H1 (cell line): ENCODE data around the gene GNAO1. TPM values are rescaled to one million over a fixed set of nuclear protein-coding genes. Genes with fewer than 3 reads are reported as not detected.

Source experiments
- CTCF ChIA-PET: fragments of 300-600 bp; sonication (Branson Sonifier 250); formaldehyde crosslinking; loops from one replicate; lab custom pipeline; 2021; ENCODE audit not compliant: partially characterized antibody; lab: Charles Lee
- POLR2A ChIA-PET: fragments of 300-600 bp; sonication (Branson Sonifier 250); formaldehyde crosslinking; loops from one replicate; lab custom pipeline; 2021; ENCODE audit warnings: inconsistent platforms; ENCODE audit not compliant: partially characterized antibody; lab: Charles Lee
- DNase-seq, 2 experiments: peaks; one replicate each; pipeline versions ENCODE4 v3.0.0 to v3.0.0-alpha.2; 2010 to 2022; ENCODE audit warnings: low spot score in 2 of 2, low read depth in 1 of 2, mixed read lengths in 1 of 2
- FAIRE-seq: peaks from 2 replicates; lab custom pipeline; 2011; peaks lifted over from hg19 to GRCh38; lab: Jason Lieb, UNC
- H2AFZ ChIP-seq: 2 replicates; pipeline ENCODE4 v1.8.1; 2012; ENCODE audit warnings: low read length, inconsistent platforms
- H2AK5ac ChIP-seq: 2 replicates; pipeline ENCODE4 v1.6.1; 2013; ENCODE audit warnings: low read depth, low read length
- H2BK120ac ChIP-seq: replicated peaks from 2 replicates; pipeline ENCODE3; 2013; ENCODE audit warnings: low read depth, low read length, inconsistent platforms
- H2BK12ac ChIP-seq: 2 replicates; pipeline ENCODE4 v1.6.1; 2013; ENCODE audit warnings: low read depth, low read length
- H2BK15ac ChIP-seq: 2 replicates; pipeline ENCODE4 v1.6.1; 2013; ENCODE audit warnings: low read length
- H2BK20ac ChIP-seq: 2 replicates; pipeline ENCODE4 v1.6.1; 2013; ENCODE audit warnings: low read length
- H2BK5ac ChIP-seq: 2 replicates; pipeline ENCODE4 v1.6.1; 2013; ENCODE audit warnings: low read depth, low read length
- H3K14ac ChIP-seq: 2 replicates; pipeline ENCODE4 v1.6.1; 2013; ENCODE audit warnings: inconsistent platforms; ENCODE audit not compliant: insufficient read length
- H3K18ac ChIP-seq: 2 replicates; pipeline ENCODE4 v1.6.1; 2013; ENCODE audit warnings: low read length; ENCODE audit errors: extremely low read depth
- H3K23ac ChIP-seq: 2 replicates; pipeline ENCODE4 v1.6.1; 2013; ENCODE audit warnings: inconsistent platforms; ENCODE audit not compliant: insufficient read length
- H3K23me2 ChIP-seq: 2 replicates; pipeline ENCODE4 v1.6.1; 2013; ENCODE audit warnings: low read depth, low read length
- H3K27ac ChIP-seq: 2 replicates; pipeline ENCODE4 v1.6.1; 2011; ENCODE audit warnings: low read depth, low read length, inconsistent platforms
- H3K27me3 ChIP-seq, 4 experiments: replicated peaks in 1 of 4; 1 replicate in 1 of 4; 2 replicates in 3 of 4; pipeline versions ENCODE4 v1.6.1 to v1.8.1; 2011 to 2013; ENCODE audit warnings: low read length in 3 of 4, mild to moderate bottlenecking in 3 of 4, inconsistent platforms in 2 of 4, mixed read lengths in 2 of 4, moderate library complexity in 1 of 4; ENCODE audit not compliant: control insufficient read depth in 3 of 4, insufficient read depth in 3 of 4; ENCODE audit errors: extremely low read depth in 1 of 4
- H3K36me3 ChIP-seq, 4 experiments: 2 replicates each; pipeline versions ENCODE4 v1.6.1 to v1.8.1; 2011 to 2013; ENCODE audit warnings: mild to moderate bottlenecking in 4 of 4, low read length in 3 of 4, moderate library complexity in 2 of 4, control low read depth in 1 of 4, inconsistent platforms in 1 of 4; ENCODE audit not compliant: insufficient read depth in 4 of 4, control insufficient read depth in 2 of 4
- H3K4ac ChIP-seq: replicated peaks from 2 replicates; pipeline ENCODE3; 2013; ENCODE audit warnings: low read length, low read depth, mixed read lengths, inconsistent platforms; ENCODE audit not compliant: insufficient read length
- H3K4me1 ChIP-seq, 4 experiments: replicated peaks in 1 of 4; 1 replicate in 1 of 4; 2 replicates in 3 of 4; pipeline versions ENCODE4 v1.6.1 to v1.8.1; 2011 to 2013; ENCODE audit warnings: low read length in 3 of 4, inconsistent platforms in 2 of 4, mixed read lengths in 1 of 4; ENCODE audit not compliant: insufficient read depth in 4 of 4, control insufficient read depth in 3 of 4
- H3K4me2 ChIP-seq, 2 experiments: 2 replicates each; pipeline versions ENCODE4 v1.6.1 to v1.8.1; 2011 to 2013; ENCODE audit warnings: low read depth in 2 of 2, low read length in 2 of 2, control low read depth in 1 of 2, inconsistent platforms in 1 of 2, mild to moderate bottlenecking in 1 of 2; ENCODE audit not compliant: insufficient read depth in 1 of 2
- H3K4me3 ChIP-seq, 4 experiments: fragments of 200-600, 300-600 bp in 1 of 4; sonication (generic), shearing (Covaris generic), sonication (Bioruptor Twin) in 1 of 4; 2 replicates each; pipeline versions ENCODE4 v1.5.1 to v1.8.1; 2011 to 2016; ENCODE audit warnings: low read length in 4 of 4, low read depth in 3 of 4, control low read depth in 2 of 4, inconsistent platforms in 2 of 4, mild to moderate bottlenecking in 2 of 4, mixed read lengths in 1 of 4, moderate library complexity in 1 of 4; ENCODE audit not compliant: insufficient read depth in 2 of 4; ENCODE audit errors: extremely low read depth in 1 of 4
- H3K56ac ChIP-seq: replicated peaks from 2 replicates; pipeline ENCODE3; 2013; ENCODE audit warnings: low read depth, mild to moderate bottlenecking, mixed read lengths, low read length, inconsistent platforms; ENCODE audit not compliant: insufficient read length
- H3K79me1 ChIP-seq: 2 replicates; pipeline ENCODE4 v1.6.1; 2013; ENCODE audit warnings: low read depth, low read length, control low read depth
- H3K79me2 ChIP-seq, 2 experiments: 2 replicates each; pipeline versions ENCODE4 v1.6.1 to v1.8.1; 2012 to 2013; ENCODE audit warnings: low read length in 2 of 2, mild to moderate bottlenecking in 2 of 2, inconsistent platforms in 1 of 2; ENCODE audit not compliant: insufficient read depth in 2 of 2, control insufficient read depth in 1 of 2
- H3K9ac ChIP-seq, 4 experiments: replicated peaks in 1 of 4; 1 replicate in 1 of 4; 2 replicates in 3 of 4; pipeline versions ENCODE4 v1.6.1 to v1.8.1; 2011 to 2013; ENCODE audit warnings: low read depth in 3 of 4, low read length in 3 of 4, control low read depth in 2 of 4, mild to moderate bottlenecking in 2 of 4, moderate library complexity in 2 of 4, inconsistent platforms in 1 of 4; ENCODE audit errors: extremely low read depth in 1 of 4
- H3K9me3 ChIP-seq, 2 experiments: 2 replicates each; pipeline versions ENCODE4 v1.6.1 to v1.8.1; 2012 to 2013; ENCODE audit warnings: mild to moderate bottlenecking in 2 of 2, moderate library complexity in 2 of 2, control low read depth in 1 of 2, inconsistent platforms in 1 of 2, low read depth in 1 of 2, low read length in 1 of 2, mixed read lengths in 1 of 2; ENCODE audit not compliant: insufficient read depth in 2 of 2
- H4K20me1 ChIP-seq, 2 experiments: replicated peaks in 1 of 2; 2 replicates each; pipeline versions ENCODE3 to v1.8.1; 2011 to 2013; ENCODE audit warnings: inconsistent platforms in 2 of 2, low read length in 2 of 2, mild to moderate bottlenecking in 1 of 2; ENCODE audit not compliant: insufficient read depth in 2 of 2, control insufficient read depth in 1 of 2
- H4K5ac ChIP-seq: 2 replicates; pipeline ENCODE4 v1.6.1; 2013; ENCODE audit warnings: low read length, low read depth, mixed read lengths, inconsistent platforms; ENCODE audit not compliant: insufficient read length
- H4K8ac ChIP-seq: 2 replicates; pipeline ENCODE4 v1.8.0; 2013; ENCODE audit warnings: mild to moderate bottlenecking, moderate library complexity, low read length, inconsistent platforms; ENCODE audit not compliant: insufficient read depth; ENCODE audit errors: extremely low read depth
- H4K91ac ChIP-seq: replicated peaks from 2 replicates; pipeline ENCODE3; 2013; ENCODE audit warnings: low read length, mixed read lengths, inconsistent platforms; ENCODE audit not compliant: insufficient read length
- SP2 ChIP-seq: IDR thresholded peaks from 2 replicates; pipeline ENCODE4 v1.6.1; 2012; ENCODE audit warnings: mild to moderate bottlenecking, low read length, inconsistent platforms
- TEAD4 ChIP-seq: IDR thresholded peaks from 2 replicates; pipeline ENCODE4 v1.6.1; 2012; ENCODE audit warnings: low read depth, low read length, inconsistent platforms, mixed read lengths
- WGBS, 2 experiments: shearing (Covaris generic) in 1 of 2; methylation state at CpG; one replicate each; pipeline versions ENCODE4 v1.1.6 to v1.1.7; 2013 to 2015; ENCODE audit warnings: low lambda C conversion rate in 2 of 2, mixed read lengths in 2 of 2, inconsistent platforms in 1 of 2, low coverage in 1 of 2, missing lambda C conversion rate in 1 of 2; ENCODE audit not compliant: insufficient replicate concordance in 2 of 2, insufficient coverage in 1 of 2, insufficient read length in 1 of 2; ENCODE audit errors: extremely low coverage in 1 of 2, missing lambda C conversion rate in 1 of 2; 5-methylcytosine and 5-hydroxymethylcytosine counted together
- polyA plus RNA-seq, 7 experiments: library from polyadenylated mRNA; depleted of rRNA in 3 of 7; stranded (reverse) in 5 of 7; unstranded in 2 of 7; fragments of >200 nt in 5 of 7; fragments of 200-250 nt in 2 of 7; gene quantifications; 1 replicate in 5 of 7; 2 replicates in 1 of 7; 4 replicates in 1 of 7; pipeline versions ENCODE4 v1.2.1 to v1.2.3, GENCODE V29; 2011 to 2013; ENCODE audit warnings: missing spikeins in 2 of 7, mixed read lengths in 2 of 7
- total RNA-seq: library from RNA; stranded (reverse); fragmentation: NEBNext Ultra II Directional; extraction: Animal tissue kit (Norgen Biotek cat#: 25700); gene quantifications from 2 replicates; pipeline ENCODE4 v1.2.1, GENCODE V29; 2021
- TF ChIP-seq, protein P1 (sequence below): IDR thresholded peaks from 2 replicates; pipeline ENCODE4 v1.6.1; 2011; ENCODE audit warnings: low read length, improper control_type of control experiment

Gene GNAO1
- total and polyA plus RNA-seq, 2 of the 8 experiments (the other 6 are each of a cell fraction or from before 2014, with no cell fraction given), result 6.7 to 34.4 TPM

DNA sequence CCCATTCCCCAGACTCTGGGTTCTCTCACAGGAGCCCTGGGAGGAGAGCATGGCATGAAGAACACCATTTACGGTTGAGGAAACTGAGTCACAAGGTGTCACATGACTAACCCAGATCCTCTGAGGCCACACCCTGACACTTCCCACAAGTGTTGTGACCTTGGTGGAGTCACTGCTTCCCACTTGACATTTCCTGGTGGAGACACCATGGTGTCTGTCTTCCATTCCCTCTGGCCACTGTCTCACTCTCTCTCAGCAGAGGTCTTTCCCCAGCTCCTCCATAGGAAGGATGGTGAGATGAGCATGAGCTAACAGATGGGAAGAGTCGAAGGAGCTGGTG lies 116.2 kb downstream of the GNAO1 start:
- H3K23ac ChIP-seq, result no peak overlapping the region
- H2BK12ac ChIP-seq, result no peak overlapping the region
- peaks cover 0 to 1% of the 10 kb centered on the region in 2 experiments for H4K20me1 ChIP-seq
- H3K27ac ChIP-seq, result no peak overlapping the region
- CTCF ChIA-PET, result interaction anchor here (1.2 to 6.7 kb wide), 5 partner anchors 8 to 365 kb away, joined by 3 to 43 read pairs (median 10); no protein-coding TSS in a partner anchor
- H2BK20ac ChIP-seq, result no peak overlapping the region
- no peak overlapping the region for H3K14ac ChIP-seq
- WGBS, 2 experiments, result 85% methylated on average over 2 of the region's 2 CpGs; no CpG with 5 or more reads in 1 of the 2 experiments
- H3K79me2 ChIP-seq, result no peaks in the 10 kb centered on the region
- no peak overlapping the region for H3K4ac ChIP-seq
- H3K4me2 ChIP-seq, result no peak overlapping the region
- H3K79me1 ChIP-seq, result no peaks in the 10 kb centered on the region
- H3K27me3 ChIP-seq, result no peaks in the 10 kb centered on the region
- FAIRE-seq, result no peak
- no peaks in the 10 kb centered on the region for H3K9me3 ChIP-seq
- H3K56ac ChIP-seq, result no peak overlapping the region
- no peak overlapping the region for H4K8ac ChIP-seq
- H3K4me1 ChIP-seq, result peaks cover 3 to 6% (median 3%) of the 10 kb centered on the region in 4 experiments
- no peak overlapping the region for H3K9ac ChIP-seq
- no peak overlapping the region for H2AFZ ChIP-seq
- H2BK5ac ChIP-seq, result no peak overlapping the region
- H3K4me3 ChIP-seq, result no peak overlapping the region
- no peaks in the 10 kb centered on the region for H3K23me2 ChIP-seq
- H3K36me3 ChIP-seq, result no peaks in the 10 kb centered on the region
- no peak for DNase-seq
- no peak overlapping the region for H3K18ac ChIP-seq
- POLR2A ChIA-PET, result interaction anchor here (1.5 to 1.7 kb wide), 2 partner anchors 26 to 28 kb away, joined by 5 read pairs; no protein-coding TSS in a partner anchor
- H4K5ac ChIP-seq, result no peak overlapping the region
- H2BK15ac ChIP-seq, result no peak overlapping the region; the same call in 1 of the 2 replicates
- no peak overlapping the region for H2AK5ac ChIP-seq
- no peak overlapping the region for H2BK120ac ChIP-seq
- no peak overlapping the region for H4K91ac ChIP-seq
- TF ChIP-seq, protein P1, sequence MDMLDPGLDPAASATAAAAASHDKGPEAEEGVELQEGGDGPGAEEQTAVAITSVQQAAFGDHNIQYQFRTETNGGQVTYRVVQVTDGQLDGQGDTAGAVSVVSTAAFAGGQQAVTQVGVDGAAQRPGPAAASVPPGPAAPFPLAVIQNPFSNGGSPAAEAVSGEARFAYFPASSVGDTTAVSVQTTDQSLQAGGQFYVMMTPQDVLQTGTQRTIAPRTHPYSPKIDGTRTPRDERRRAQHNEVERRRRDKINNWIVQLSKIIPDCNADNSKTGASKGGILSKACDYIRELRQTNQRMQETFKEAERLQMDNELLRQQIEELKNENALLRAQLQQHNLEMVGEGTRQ, result no peak
- TF ChIP-seq SP2 (no peak), TEAD4 (no peak)
- TF ChIP-seq, all 59 proteins: peak for 0
